Suppressor macrophage treated with lipopolysaccharide for 1 hour (primary cell): ENCODE results near the gene PDE4D.
"Not testable (repeated sequence)": the region's sequence is repeated elsewhere in the genome, so short reads cannot be mapped to it uniquely, and the experiment has no call there.

Source experiments
- DNase-seq, 3 donors: peaks; one replicate each; pipeline ENCODE4 v3.0.0-alpha.2; 2020 to 2022

Gene PDE4D

GRCh38 chr5:59393585-59394420 lies 499.7 kb downstream of the PDE4D start:
- DNase-seq: no peak

GRCh38 chr5:59391576-59391975 lies 501.9 kb downstream of the PDE4D start:
- DNase-seq: no peak

DNA sequence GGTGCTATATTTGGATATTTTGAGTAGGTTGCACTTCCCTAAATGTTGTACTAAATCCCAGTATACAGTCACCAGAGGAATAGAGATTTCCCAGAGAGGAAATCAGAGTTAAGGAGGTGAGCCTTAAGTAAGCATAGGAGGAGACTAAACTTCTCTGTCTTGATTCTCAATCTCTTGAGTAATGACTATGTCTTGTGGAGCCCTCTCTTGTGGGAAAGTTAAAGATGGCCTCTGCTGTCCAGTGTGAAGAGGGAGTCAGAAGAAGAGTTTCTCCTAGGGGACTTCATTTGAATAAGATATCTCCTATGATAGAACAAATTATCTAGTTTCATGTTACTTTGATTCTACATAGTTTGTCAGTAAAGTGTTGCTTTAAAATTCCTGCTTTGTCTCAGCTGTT lies 502.5 kb downstream of the PDE4D start:
- peak; percentile 20 to 43 (median 34) for DNase-seq

GRCh38 chr5:59390074-59390659 lies 503.4 kb downstream of the PDE4D start:
- peak; percentile 48 to 78 (median 63) for DNase-seq

DNA sequence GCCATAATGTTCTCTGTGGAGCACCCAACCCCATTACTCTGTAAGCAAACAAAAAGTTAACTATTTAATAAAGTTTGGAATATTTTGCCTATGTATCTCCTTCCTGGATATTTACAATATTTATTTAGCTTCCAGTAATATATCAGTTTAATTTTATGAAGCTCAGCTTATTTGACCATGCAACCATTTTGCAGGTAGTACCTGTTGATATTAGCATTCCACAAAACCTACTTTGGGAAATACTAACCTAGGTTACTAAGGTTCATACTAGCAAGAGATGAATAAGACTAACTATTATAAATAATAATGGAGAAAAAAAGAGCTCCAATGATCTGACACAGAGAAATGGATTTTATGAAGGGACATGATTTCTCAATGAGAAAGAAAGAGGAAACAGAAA lies 506.4 kb downstream of the PDE4D start:
- DNase-seq: no peak

DNA sequence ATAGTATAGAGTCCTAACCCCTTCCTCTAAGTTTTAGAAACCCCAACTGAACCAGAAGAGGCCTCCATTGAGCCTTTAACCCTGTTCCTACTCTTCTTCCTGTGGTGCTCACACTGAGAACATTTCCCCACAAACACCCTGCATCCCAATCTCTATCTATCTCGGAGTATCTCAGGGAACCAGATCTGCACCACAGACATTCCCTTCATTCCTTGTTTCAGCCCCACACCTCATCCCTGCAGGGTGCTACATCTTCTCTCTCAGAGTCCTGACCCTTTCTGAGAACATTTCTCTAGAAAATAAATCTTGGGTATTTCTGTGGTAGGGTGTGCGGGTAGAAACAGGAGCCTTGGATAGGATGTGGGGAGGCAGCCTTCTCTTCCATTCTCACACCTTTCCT lies 507.8 kb downstream of the PDE4D start:
- no peak for DNase-seq

DNA sequence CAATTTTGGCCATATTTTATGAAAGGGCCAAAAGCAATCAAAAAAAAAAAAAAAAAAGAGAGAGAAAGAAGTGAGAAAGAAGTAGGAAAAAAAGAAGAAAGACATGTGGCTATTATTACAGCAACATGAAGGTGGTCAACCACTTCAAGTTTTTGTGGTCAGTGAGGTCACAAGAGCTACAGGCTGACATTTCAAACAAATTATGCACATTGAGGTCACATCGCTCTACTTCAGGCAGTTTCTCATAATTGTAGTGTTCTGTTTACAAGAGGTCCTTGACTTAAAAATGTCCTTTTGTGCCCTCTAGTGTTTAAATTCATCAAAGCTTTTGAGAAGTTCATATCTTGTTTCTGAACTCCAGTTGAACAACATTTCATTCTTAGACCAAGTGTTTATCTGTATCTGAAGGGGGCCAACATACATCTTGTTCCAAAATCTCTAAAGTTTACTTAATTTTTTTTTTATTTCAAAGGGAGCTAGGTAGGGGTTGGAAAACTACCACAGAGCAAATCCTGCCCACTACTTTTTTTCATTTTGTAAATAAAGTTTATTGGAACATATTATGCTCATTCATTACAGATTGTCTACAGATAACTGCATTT lies 513.1 kb downstream of the PDE4D start:
- DNase-seq: peak; percentile 54 to 78 (median 76)

GRCh38 chr5:59374036-59374435 lies 519.5 kb downstream of the PDE4D start:
- not testable (repeated sequence) for DNase-seq

DNA sequence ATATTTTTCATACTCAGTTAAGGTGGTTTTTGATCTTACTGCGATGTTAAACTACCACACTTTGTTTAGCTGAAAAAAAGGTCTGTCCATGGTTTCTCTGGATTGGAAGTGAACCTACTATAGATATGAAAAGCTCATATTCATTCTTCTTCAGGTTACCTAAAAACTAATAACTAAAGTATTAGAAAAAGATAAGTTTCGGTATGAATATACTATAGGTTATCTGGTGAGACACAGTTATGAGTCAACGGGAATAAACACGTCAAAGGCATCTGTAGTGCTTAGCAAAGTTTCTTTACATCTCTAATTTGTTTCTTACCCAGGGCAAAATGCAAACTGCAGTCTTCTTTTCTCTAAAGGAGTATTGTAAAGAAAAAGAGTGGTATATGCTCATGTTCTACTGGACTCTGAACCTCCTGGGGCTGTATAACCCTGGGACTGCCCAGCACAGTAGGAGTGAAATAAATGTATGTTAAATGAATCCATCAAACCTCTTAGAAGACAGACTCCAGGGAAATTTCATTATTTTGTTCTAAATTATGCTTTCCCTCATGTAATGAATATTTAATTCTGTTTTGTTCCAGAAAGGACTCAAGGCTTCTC lies 521.9 kb downstream of the PDE4D start:
- no peak for DNase-seq

GRCh38 chr5:59368951-59369350 lies 524.6 kb downstream of the PDE4D start:
- DNase-seq: no peak

DNA sequence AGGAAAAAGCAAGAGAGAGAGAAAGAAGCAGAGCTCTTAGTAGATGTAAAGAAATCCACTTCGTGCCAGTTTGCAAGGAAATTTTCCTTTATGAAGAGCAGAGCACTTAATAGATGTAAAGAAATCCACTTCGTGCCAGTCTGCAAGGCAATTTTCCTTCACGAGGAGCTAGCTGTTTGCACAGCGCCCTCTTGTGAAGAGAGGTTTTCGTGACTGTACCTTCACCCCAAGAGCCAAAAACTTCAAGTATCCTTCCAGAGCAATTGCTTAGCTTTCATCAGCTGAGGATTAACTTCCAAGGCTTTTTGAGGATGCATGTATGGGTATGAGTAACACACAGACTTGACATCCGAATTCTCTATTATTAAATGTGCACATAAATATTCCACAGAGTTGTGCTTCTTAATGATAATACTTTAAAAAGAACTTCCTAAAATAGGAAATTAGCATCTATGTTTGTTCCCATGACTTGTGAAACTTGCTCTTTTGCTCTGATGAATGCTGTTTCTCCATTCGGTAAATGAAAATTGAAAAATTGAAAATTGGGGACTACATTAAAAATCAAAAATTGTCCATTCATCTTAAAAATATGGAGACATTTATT lies 525.6 kb downstream of the PDE4D start:
- DNase-seq: peak; percentile 62 to 67 (median 65)

GRCh38 chr5:59366784-59367183 lies 526.7 kb downstream of the PDE4D start:
- DNase-seq: no peak

DNA sequence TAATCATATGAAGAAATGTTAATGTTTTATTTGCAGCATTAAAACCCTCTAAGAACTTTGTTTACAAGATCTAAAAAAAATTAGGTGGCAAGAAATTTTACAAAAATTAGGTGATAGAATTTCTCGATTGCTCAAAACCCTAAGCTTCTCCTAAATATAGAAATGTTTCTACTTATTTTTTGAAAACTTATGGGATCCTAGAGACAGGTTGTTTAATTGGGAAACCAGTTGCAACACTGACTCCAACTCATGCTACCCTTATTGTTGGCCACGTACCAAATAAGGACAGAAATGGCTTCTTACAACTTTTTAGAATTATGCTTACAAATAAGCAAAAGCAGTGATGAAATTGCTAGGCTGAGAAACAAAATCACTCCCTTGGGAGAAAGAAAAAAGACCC lies 531.1 kb downstream of the PDE4D start:
- no peak for DNase-seq

- no peak for DNase-seq
These were observed 532.1 kb downstream of the PDE4D start for GRCh38 chr5:59361454-59361853.

DNA sequence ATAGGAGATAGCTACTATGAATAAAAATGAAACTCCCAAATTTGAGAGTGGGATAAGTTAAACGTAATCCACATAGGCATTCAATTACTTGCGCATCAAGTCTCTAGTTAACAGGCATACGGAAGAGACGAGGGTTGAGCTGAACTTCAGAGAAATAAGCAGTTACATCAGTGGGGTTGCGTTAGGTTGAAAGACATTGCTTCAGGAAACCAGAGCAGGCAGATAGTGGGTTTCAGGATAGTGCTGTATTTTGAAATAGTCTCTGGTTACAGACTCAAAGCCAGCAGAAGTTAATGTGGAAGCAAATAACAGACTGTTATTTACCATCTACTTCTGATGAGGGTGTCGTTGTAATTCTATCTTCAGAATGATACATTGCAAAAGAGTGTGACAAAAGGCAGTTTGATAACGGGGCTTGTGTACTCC lies 533.4 kb downstream of the PDE4D start:
- peak in 1 of 3 donors; percentile 35 for DNase-seq

DNA sequence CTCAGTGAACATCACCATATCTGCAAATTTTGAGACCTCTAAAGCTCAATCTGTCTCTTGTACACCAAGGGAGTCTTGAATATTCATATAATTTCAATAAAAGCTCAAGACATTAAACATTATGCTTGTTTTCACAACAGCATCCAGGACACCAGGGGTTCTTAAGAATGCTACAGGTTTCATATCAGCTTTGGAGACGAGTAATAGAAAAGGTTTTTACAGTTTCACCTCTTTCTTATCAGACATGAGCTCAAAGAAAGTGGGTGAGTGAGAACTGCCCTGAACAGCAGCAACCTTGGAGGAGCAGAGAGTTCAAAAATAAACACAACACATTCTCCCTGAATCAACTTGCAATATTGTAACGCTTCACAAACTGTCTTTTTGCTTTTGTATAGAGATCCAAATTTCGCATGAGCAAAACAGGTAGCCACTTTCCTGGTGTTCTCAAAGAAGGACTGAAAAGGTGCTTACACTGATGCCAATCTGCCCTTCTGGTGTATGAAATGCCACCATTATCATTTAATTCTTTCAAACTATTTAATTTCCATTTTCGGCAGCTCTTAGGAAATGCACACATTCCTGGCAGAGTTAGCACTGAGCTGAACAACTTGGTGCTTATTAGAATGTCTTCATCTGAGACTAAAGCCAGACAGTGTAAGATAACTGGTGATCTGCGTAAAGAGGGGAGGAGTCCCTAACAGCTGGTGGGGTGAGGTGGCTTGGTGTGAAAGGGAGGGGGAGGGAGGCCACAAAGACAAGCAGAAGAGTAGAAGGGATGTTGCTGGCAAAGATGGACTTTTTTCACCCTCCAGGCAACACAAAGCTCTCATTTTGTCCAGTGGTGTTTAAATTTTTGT lies 535.3 kb downstream of the PDE4D start:
- no peak for DNase-seq

- no peak for DNase-seq
These were observed 536.0 kb downstream of the PDE4D start for GRCh38 chr5:59357381-59357977.

DNA sequence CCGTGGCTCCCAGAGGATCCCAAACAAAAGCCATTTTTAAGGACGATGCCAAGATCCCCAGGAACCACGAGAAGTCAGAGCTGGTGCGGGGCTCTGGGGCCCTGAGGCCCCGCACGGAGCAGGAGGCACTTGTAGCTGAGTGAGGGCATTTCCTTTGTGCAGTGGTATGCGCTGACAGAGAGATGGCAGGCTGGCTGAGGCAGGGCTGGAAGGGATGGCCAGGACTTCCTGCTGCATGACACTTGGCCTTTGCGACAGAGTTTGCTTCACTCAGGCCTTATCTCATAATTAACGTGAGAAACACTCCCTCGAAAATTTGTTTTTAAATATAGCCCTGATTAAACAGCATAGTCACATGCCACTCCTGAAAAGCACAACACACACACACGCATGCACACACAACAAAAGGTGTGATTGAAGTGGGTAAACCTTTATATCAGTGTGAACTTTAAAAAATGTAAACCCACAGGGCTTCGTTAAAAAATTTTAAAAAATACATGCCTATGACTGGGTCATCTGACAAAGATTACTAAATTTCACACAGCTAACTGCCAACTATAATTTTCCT lies 536.6 kb downstream of the PDE4D start:
- no peak for DNase-seq

DNA sequence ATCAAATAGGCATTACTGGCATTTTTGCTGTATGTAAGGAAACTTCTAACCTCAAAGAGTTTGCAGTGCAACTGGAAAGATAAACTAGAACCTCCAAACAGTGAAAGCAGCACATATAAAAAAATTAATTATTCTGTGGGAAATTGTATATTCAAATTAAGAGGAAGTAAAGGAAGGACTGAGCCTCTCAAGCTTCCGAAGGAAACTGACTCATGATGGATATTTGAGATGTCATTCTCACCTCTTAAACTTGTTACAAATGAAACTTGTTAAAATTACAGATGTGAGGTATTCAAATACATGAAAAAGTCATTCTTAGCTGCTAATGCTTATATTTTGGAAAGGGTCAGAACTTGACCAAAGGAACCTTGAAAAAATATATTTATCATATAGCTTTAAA lies 538.7 kb downstream of the PDE4D start:
- DNase-seq: peak in 2 of 3 donors; percentile 6 to 26

- no peak for DNase-seq
These were observed 539.3 kb downstream of the PDE4D start for GRCh38 chr5:59354274-59354673.

GRCh38 chr5:59351076-59351794 lies 542.3 kb downstream of the PDE4D start:
- no peak for DNase-seq
